Lung (tissue), 12 donors: ENCODE results near the gene MYL7. TPM values are rescaled to one million over a fixed set of nuclear protein-coding genes. Genes with fewer than 3 reads are reported as not detected.

Experiments used
- ATAC-seq: fragments of 200-7000 bp; cut with Tn5 transposase; one replicate; pipeline ENCODE4 v1.9.1; 2020; ENCODE audit warnings: moderate number of reproducible peaks; ENCODE audit not compliant: insufficient read depth, low FRiP score
- DNase-seq, 3 donors: peaks; one replicate each; pipeline ENCODE4 v3.0.0-alpha.2; 2013 to 2017
- H3K27ac ChIP-seq, 2 donors: one replicate each; pipeline ENCODE4 v1.5.1; 2013; ENCODE audit warnings: mild to moderate bottlenecking in 2 of 2, moderate library complexity in 2 of 2, control low read depth in 1 of 2, inconsistent platforms in 1 of 2, low read depth in 1 of 2, low read length in 1 of 2
- H3K27me3 ChIP-seq, 3 donors: one replicate each; pipeline ENCODE4 v1.5.1; 2013; ENCODE audit warnings: low read length in 2 of 3; ENCODE audit not compliant: control insufficient read depth in 3 of 3, insufficient read depth in 3 of 3
- H3K36me3 ChIP-seq, 4 donors: one replicate each; pipeline ENCODE4 v1.5.1; 2013; ENCODE audit warnings: low read length in 4 of 4, mild to moderate bottlenecking in 1 of 4, moderate library complexity in 1 of 4; ENCODE audit not compliant: control insufficient read depth in 4 of 4, insufficient read depth in 4 of 4
- H3K4me1 ChIP-seq, 5 donors: one replicate each; pipeline ENCODE4 v1.5.1; 2013; ENCODE audit warnings: low read length in 5 of 5, mild to moderate bottlenecking in 2 of 5, moderate library complexity in 1 of 5; ENCODE audit not compliant: control insufficient read depth in 5 of 5, insufficient read depth in 5 of 5
- H3K4me3 ChIP-seq: one replicate; pipeline ENCODE4 v1.5.1; 2013; ENCODE audit warnings: mild to moderate bottlenecking, control low read depth, moderate library complexity
- H3K9ac ChIP-seq, 2 donors: one replicate each; pipeline ENCODE4 v1.5.1; 2013; ENCODE audit warnings: low read length in 2 of 2, control low read depth in 1 of 2; ENCODE audit not compliant: insufficient read depth in 1 of 2
- H3K9me3 ChIP-seq, 4 donors: one replicate each; pipeline ENCODE4 v1.5.1; 2013; ENCODE audit warnings: low read length in 3 of 4, mild to moderate bottlenecking in 1 of 4, moderate library complexity in 1 of 4; ENCODE audit not compliant: control insufficient read depth in 4 of 4, insufficient read depth in 3 of 4
- WGBS, 2 donors: extraction: QIAGEN DNeasy Blood & Tissue Kit; methylation state at CpG; one replicate each; pipeline ENCODE4 v1.1.7; 2013; 5-methylcytosine and 5-hydroxymethylcytosine counted together
- polyA plus RNA-seq, 2 donors: library from polyadenylated mRNA; stranded (reverse); fragments of 200-250 nt; gene quantifications; one replicate each; pipeline ENCODE4 v1.2.1, GENCODE V29; 2013
- total RNA-seq, 2 donors: library from RNA; depleted of rRNA in 1 of 2; stranded (reverse); fragments of >200 nt in 1 of 2; gene quantifications; one replicate each; pipeline ENCODE4 v1.2.1, GENCODE V29; 2014 to 2021
- TF ChIP-seq, protein P1 (sequence below): IDR thresholded peaks from 2 replicates; pipeline ENCODE4 v1.5.1; 2012; ENCODE audit warnings: mild to moderate bottlenecking; ENCODE audit errors: control extremely low read depth, extremely low read depth
- donor health status: control.
- donor health status: control.
- donor health status: Bipolar disorder and iron deficiency.
- donor health status: healthy.
- donor health status: DM: yes; HTN: yes; CAD: no.

Gene MYL7
- total and polyA plus RNA-seq, 4 donors, result 0.08 to 13.0 TPM; not detected in 2

DNA sequence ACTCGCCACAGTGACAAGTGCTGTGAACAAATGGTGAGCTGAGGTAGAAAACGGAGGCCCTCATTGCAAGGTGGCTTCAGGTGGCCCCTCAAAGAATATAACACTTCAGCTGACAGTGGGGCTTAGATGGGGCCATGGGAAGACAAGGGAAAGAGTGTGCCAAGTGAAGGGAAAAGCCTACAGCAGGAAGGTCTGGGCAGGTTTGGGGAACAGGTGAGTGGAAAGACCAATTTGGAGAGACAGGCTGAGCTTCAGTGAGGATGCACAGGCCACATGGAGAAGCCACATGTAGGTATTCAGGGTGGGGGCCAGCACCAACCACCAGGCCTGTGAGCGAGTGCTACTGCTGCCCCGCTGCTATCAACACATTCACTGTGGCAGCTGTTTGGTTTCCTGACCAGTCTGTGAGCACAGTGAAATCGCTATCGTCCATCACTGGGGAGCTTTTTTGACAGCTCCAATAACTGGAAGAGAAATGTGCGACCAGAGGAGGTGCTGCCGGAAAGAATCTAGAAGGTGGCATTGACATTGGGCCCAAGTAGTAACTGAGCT, 21.2 kb downstream of the MYL7 start:
- no peaks in the 10 kb centered on the region for H3K9me3 ChIP-seq
- peaks cover 0 to 46% (median 17%) of the 10 kb centered on the region in 4 donors for H3K36me3 ChIP-seq
- no peak overlapping the region for H3K4me3 ChIP-seq
- peaks cover 3 to 23% (median 9%) of the 10 kb centered on the region in 5 donors for H3K4me1 ChIP-seq
- TF ChIP-seq, protein P1, sequence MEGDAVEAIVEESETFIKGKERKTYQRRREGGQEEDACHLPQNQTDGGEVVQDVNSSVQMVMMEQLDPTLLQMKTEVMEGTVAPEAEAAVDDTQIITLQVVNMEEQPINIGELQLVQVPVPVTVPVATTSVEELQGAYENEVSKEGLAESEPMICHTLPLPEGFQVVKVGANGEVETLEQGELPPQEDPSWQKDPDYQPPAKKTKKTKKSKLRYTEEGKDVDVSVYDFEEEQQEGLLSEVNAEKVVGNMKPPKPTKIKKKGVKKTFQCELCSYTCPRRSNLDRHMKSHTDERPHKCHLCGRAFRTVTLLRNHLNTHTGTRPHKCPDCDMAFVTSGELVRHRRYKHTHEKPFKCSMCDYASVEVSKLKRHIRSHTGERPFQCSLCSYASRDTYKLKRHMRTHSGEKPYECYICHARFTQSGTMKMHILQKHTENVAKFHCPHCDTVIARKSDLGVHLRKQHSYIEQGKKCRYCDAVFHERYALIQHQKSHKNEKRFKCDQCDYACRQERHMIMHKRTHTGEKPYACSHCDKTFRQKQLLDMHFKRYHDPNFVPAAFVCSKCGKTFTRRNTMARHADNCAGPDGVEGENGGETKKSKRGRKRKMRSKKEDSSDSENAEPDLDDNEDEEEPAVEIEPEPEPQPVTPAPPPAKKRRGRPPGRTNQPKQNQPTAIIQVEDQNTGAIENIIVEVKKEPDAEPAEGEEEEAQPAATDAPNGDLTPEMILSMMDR, result no peak
- 90 to 93% methylated on average over 8 of the region's 8 CpGs for WGBS, 2 donors
- H3K9ac ChIP-seq, result no peak overlapping the region
- ATAC-seq (no peak), DNase-seq (no peak)
- no peaks in the 10 kb centered on the region for H3K27me3 ChIP-seq
- H3K27ac ChIP-seq, result no peak overlapping the region

DNA sequence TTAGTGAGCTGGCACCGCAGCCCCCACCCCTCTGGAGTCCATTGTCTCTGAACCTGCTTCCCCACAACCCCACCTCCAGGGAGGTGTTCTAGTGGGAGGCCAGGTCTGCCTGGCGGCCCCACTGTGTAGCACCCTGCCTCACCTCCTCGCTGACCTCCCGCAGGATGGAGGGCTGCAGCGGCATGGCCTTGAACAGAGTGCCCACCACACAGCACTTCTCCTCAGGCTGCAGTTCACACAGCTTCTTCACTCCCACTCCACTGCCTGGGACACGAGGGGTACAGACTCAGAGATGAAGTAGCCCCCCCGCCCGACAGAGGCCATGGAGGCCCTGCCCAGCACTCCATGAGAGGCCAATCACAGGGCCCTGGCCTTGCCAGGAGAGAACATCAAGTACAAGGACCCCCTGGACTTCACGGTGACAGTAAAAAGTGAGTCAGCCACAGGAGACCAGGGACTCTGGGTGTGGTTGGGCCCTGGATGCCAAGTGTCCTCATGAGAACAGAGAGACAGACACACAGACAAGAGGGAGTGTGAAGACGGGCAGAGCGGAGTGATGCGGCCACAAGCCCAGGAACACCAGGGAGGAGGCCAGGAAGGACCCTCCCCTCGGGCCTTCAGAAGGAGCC, 23.2 kb downstream of the MYL7 start:
- WGBS, 2 donors, result 94 to 95% methylated on average over 13 of the region's 13 CpGs
- H3K27ac ChIP-seq, result no peak overlapping the region
- peaks cover 0 to 60% (median 24%) of the 10 kb centered on the region in 4 donors for H3K36me3 ChIP-seq
- no peak overlapping the region for H3K4me3 ChIP-seq
- no peaks in the 10 kb centered on the region for H3K9me3 ChIP-seq
- TF ChIP-seq, protein P1, result no peak
- no peaks in the 10 kb centered on the region for H3K27me3 ChIP-seq
- H3K9ac ChIP-seq, result no peak overlapping the region
- ATAC-seq (no peak), DNase-seq (no peak)
- H3K4me1 ChIP-seq, result peaks cover 3 to 17% (median 9%) of the 10 kb centered on the region in 5 donors

- no peak overlapping the region for H3K4me3 ChIP-seq
- ATAC-seq, result no peak
- no peaks in the 10 kb centered on the region for H3K9me3 ChIP-seq
- H3K27me3 ChIP-seq, result no peaks in the 10 kb centered on the region
- WGBS, 2 donors, result 93% methylated on average over 23 to 25 of the region's 25 CpGs
- TF ChIP-seq, protein P1, result no peak
- H3K27ac ChIP-seq, result no peak overlapping the region
- peaks cover 0 to 8% (median 4%) of the 10 kb centered on the region in 5 donors for H3K4me1 ChIP-seq
- H3K36me3 ChIP-seq, result peaks cover 0 to 66% (median 26%) of the 10 kb centered on the region in 4 donors
- no peak for DNase-seq
- no peak overlapping the region for H3K9ac ChIP-seq
Observed at GRCh38 chr7:44116789-44117666, 24.1 kb downstream of the MYL7 start.
